NCI-H2227 treated with DMSO at 0.1 percent for 48 hours (cell line): ENCODE results near the gene CARD16.
"Not testable (repeated sequence)": the region's sequence is repeated elsewhere in the genome, so short reads cannot be mapped to it uniquely, and the experiment has no call there.

Source experiments
- DNase-seq: peaks from one replicate; lab custom pipeline; 2025; lab: John Stamatoyannopoulos, UW

The CARD16 gene

DNA sequence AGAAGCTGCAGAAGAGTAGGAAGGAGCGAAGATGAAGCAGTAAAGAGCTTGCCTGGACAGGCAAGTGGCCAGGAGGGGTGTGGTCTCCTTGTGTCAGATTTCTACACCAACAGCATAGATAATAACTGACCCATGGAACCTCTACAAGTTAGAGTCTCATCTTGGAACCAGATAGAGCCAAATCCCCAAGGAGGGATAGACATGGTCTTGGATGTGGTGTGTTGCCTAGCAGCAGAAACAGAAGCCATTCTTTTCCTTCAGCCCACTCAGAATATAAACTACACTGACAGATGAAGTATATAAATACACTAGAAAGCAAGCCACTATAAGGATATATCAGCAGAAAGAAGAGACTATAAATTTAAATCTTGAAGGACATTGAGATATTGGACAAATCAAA lies 4.3 kb upstream of the CARD16 start:
- no peak for DNase-seq

DNA sequence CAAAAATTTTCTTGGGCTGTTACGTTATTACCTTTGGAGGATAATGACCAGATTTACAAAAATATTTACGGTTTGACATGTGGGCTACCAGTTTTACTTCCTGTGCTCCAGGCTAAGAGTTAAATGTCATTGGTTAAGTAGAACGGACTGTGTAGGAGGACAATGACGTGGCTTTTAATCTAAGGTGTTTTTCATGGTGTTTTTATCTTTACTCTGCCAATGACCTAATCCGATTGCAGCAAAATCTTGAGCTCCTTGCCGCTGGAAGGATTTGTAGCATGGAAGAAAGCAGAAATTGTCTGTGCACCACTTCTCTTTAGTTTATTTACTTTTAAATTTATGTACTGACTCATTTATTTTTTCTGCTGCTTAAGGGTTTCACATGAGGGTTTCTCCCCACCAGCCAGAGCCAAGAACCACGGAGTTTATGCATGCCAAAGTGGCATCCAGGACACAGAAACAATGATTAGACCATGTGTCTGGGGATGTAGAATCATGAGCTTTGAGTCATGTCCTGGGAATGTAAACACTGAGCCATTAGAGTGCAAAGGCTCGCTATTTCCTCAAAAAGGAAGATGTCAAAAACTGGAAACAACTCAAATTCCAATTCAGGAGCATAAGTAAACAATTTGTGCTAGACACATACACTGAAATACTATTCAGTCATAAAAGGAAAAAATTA lies 1.9 kb upstream of the CARD16 start:
- no peak for DNase-seq

DNA sequence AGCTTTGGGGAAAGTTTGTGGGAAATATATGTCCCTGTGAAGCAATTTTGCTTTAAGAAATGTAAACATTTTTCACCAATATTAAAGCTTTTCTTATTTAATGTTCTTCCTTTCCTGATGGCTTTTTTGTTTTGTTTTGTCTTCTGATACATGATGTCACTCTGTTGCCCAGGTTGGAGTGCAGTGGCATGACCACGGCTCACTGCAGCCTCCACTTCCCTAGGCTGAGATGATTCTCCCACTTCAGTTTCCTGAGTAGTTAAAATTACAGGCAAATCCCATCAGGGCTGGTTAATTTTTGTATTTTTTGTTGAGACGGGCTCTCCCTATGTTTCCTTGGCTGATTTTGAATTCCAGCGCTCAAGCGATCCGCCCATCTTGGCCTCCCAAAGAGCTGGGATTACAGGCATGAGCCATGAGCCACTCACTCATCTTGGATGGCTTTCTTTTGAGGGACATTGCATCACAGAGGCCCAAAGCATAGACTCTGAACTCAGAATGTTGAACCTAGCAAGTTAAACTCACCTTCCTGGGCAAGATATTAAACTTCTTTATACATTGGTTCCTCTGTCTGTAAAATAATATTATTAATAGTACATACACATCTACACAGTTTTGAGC lies 651 bp upstream of the CARD16 start:
- no peak for DNase-seq

DNA sequence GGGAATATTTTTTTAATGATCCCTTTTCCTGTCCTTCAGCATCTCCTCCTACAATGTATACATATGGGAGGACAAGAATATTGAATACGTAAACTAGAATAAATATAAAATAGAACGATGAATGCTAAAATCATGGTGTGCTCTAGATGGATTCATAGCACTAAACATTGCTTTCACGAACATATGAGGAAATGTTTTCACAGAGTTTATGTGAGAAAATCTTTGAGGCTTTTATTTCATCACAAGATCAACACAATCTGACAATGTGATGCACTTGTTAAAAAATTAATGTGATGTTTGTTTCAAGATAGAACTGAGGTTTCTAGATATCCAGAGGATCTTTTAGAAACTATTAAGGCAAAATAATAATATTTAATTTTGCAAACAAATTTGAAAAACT lies 3.0 kb downstream of the CARD16 start:
- DNase-seq: no peak

DNA sequence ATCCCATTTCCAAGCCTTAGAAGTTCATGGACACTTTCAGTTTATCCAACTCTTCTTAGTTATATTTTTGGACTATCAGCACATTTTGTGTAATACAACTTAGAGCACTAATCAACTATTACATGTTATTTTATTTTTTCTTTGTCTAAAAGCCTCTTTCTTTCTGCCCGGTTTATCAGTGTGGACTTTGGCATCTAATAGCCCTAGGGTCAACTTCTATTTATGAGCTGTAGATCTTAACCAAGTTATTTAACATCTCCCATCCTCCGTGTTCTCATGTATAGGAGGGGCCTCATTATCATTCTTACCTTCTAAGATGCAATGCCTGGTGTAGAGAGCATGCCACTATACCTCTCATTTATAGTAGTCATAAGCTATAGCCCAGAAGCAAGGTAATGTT lies 4.4 kb downstream of the CARD16 start:
- DNase-seq: no peak

DNA sequence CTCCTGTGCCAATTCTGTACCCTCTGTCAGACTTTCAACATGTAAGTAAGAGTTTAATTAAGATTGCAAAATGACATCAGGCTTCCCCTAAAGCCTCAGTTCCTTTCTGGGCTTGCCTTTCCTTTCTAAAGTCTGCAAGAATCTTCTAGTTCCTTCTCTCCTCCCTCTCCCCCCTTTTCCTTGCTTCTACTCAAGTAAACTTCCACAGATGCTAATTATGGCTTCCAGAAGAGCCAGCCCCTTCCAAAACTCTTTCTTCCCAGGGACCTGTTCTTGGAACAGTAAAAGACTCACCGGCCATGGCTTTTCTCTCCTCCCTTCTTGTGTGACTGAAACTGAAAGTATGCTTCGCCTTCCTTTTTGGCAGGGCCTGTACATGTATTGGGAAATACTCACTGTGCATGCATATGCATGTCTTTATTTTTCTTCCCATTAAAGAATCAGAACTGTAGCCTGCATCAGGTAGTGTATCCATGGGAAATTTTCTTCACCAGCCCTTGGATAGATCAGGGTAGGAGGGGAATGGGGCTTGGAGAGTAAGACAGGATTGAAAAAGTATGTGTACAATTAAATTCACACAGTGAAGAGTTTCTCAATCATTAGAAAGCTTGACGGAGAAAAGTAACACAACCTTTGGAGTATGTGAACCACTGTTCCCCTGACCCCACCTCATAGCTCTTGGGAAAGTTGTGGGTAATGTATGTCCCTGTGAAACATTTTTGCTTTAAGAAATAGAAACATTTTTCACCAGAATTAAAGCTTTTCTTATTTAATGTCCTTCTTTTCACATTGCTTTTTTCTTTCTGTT lies 10.1 kb downstream of the CARD16 start, which contains the start of gene CASP1:
Gene CASP1 (minus strand): TSS at position 332 of the 808 bp plus-strand sequence. CDS start 31 bp downstream, at position 301.
- no peak for DNase-seq

DNA sequence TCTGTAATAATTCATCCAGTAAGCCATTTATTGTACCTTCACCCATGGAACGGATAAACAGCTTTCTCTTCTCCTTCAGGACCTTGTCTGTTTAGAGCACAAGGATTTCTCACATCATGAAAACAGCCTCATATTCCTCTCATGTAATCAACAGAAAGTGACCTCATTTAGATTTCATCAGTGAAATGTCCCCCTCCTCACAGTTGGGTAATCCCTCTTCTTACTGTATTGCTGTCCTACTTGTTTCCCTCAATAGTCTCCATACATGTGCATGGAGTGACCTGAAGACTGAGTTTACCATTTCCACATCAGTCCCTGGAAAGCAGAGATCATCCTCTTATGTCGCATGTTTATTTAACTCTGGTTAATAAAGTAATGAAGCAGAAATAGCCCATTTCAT lies 10.7 kb downstream of the CARD16 start:
- DNase-seq: not testable (repeated sequence)

DNA sequence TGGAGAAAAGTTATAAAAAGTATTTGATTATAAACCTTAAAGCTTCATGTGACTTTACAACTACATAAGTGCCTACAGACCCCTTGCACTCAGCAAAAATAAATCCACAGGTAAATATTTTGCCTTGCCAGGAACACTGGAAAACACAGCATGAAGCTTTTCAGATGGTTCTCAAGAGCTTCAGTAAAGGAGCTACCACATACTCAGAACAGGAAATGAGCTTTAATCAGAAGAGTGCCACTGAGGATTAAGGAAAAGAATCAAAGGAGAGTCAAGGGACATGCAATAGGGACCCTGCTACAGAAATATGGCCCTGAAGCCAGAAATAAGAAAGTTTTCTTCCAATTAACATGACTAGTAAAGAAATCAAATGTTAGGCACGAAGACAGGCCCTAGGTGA lies 11.4 kb downstream of the CARD16 start:
- DNase-seq: no peak

DNA sequence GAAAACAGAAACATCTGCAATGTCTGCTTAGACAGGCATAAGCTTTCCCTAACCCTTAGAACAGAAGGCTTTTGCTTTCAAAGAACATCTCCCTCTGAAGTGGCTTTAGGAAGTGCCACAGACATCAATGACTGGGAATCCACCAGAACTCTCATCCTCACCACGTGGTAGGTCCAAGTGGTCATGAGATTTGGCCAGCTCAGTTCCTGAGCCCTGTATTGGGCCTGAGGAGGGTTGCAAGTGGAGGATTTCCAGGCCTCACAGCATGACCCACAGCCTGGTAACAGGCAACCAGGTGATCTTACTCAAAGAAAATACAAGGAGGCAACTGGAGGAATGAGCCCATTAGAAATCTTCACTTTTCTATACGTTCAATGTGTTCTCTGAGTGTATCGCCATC lies 11.8 kb downstream of the CARD16 start:
- no peak for DNase-seq

DNA sequence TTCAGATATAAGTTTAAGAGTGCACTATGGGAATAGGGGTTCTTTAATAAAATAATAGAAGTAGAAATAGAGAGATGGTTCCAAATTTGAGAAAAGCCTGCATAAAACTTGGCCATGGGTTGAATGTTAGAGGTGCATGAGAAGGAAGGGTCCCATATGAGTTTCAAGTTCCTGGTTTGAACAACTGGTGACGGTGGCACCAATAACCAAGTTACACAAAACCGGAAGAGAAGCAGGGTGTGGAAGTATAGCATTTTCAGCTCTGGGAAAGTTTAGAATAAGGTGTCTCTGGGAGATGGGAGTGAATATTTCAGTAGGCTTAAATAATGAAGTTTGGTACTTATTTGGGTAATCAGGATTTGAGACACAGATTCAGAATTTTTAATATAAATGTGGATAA lies 12.6 kb downstream of the CARD16 start:
- DNase-seq: no peak

DNA sequence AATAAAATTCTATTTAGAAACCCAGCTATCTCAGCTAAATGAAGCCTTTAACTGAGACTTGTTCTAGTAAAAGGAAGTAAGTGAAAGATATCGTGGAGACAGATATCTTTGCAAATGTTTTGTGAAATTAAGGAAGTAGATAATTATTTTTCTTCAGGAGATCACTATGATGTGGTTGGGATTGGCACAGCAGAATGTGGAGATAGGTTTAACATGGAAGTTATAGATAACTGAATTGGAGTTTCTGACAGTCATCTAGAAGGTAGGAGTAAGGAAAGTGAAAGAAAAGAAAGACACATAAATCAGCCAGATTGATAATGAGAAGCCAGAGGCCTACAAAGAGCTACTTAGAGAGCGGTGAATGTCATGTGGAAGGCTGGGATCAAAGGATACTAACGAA lies 17.5 kb downstream of the CARD16 start:
- no peak for DNase-seq

DNA sequence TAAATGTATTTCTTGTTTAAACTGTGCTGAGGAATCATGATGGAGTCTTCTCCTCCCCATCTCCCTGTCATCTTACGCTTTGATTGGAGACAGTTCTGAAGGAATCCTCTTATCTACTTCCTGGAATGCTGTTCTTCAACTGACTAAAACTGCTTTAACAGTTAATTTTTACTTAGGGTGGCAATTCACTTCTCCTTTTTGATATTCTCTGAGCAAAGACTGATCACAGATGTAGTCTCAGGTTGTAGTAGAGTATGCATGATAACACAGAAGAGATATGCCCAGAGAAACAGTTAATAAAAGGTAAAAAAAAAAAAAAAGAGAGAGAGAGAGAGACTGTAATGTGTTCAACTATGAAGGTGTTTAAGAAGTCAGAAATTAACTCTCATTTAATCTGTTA lies 20.7 kb downstream of the CARD16 start:
- no peak for DNase-seq

DNA sequence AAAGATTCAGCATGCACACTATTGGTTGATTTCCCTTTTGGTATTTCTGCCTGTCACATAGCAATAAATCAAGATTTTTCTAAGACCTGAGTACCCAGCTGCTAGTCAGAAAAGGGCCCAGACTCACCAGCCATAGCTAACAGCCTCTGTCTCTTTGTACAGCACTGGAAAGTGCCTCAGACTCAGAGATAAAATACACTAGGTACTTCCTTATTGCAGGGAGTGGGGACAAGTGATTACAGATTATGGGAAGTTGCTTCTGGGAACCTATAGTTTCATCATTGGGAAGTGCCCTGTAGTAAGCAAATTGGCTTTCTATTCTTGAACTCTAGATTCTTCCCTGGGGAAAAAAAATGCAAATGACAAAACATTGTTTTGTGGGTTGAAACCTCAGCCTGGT lies 22.1 kb downstream of the CARD16 start, which contains the start of gene CASP5:
Gene CASP5 (minus strand): TSS at position 166 of the 400 bp plus-strand sequence. CDS start 32 bp downstream, at position 134.
- no peak for DNase-seq

DNA sequence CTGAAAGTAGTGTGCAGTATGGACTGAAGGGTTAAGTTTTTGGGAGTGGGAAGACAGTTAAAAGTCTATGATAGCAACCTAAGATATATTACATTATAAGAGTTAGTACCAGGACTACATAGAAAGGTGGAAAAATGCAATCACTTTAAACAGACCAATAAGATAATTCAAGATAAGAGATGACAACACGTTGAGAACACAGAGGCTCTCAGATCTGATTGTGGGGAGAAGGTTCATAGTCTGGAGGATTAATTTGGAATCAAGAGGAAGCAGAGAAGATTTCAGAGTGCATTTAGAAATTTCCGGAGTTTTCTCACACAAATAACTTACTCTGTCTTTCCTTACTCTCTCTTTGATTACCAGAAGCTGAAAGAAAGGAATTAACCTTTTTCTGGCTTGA lies 22.6 kb downstream of the CARD16 start:
- DNase-seq: no peak

DNA sequence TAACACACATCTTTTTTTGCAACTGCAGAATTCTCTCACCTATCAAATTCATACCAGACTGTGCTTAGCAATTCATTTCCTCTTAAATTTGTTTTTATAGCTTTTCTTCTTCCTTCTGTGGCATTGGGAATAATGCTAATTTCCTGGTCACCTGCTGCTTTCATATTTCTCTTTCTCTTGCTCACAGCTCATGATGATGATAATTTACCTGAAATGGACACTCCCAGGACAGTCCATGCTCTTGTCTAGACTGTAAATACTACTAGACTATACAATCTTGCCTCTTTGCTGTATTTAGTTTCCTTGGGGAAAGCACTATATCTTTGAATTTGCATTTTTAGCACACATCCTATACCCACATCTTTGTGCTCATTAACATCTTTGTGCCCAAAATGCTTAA lies 37.7 kb downstream of the CARD16 start:
- no peak for DNase-seq

DNA sequence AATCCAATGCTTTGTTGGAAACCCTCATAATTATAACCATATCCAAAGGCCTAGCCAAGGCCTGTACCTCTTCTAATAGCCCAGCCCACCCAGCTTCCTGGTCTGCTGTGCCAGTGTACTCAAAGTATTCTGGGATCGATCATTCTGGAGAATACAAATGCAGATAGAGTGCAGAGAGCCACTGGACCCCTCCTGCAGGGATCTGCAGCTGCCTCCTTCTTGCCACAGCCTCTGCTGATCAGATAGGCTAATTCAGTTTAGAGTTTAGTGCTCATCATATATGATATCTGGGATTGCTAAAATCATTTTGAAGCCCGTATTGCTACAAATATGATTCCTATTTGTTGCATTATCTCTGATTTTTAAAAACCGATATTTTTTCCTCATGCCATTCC lies 39.7 kb downstream of the CARD16 start:
- no peak for DNase-seq

DNA sequence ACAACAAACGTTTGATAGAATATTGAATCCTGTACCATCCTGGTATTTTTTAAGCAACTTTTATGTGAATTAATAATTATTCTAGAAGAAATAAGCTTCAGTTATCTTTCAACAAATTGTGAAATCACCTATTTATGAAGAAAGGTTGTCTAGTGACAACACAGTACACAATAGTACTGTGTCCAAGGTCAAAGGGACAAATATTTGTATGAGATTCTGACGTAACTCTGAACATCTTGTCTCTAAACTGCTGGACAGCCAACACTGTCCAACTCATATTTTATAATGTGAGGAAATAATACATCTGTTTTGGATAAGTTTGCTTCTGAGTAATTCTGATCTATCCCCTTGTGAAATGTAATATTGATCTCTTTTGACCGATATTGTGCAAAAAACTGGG lies 41.1 kb downstream of the CARD16 start:
- DNase-seq: no peak

DNA sequence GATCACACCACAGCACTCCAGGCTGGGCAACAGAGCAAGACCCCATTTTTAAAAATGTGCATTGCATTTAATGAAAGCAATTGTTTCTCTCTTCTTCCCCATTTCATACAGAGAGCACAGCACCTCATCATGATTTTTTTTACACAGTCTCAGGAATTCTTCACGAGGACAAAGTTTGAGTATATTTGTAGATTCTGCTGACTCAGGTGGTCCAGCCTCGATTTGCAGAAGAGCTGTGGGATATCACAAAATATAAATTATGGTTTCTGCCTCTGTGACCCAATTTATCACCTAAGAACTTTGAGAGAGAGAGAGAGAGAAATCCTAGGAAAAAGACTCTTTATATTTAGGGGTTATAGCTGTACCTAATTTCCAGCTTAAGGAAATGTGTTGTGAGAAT lies 42.0 kb downstream of the CARD16 start:
- no peak for DNase-seq

DNA sequence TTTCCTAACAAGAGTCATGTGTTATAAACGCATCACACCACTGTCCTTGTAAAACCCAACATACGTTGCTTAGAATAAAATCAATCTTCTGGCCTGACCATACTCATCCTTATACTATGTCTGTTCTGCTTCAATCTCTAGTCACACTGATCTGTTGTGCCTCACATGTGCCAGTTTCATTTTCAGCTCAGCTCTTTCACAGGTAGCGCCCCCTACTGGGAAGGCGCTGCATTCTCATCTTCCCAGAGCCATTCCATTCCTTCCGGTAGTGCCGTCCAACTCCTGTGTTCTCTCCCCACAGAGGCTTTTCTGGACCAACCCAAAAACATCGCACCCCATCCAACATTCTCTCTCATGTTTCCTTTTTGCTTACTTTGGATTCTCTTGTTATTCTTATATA lies 44.3 kb downstream of the CARD16 start:
- no peak for DNase-seq

DNA sequence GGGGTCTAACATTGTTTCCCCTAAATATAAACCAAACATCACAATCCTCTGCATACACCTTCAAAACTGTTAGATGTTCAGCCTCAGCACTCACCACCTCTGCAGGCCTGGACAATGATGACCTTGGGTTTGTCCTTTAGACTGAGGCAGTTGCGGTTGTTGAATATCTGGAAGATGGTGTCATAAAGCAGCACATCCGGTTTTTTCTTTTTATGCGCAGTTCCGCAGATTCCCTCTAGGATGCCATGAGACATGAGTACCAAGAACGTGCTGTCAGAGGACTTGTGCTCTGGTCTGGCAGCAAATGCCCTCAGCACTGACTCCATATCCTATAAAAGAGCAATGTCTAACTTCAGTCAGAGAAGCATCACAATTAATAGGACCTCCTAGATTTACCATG lies 45.0 kb downstream of the CARD16 start:
- DNase-seq: no peak

DNA sequence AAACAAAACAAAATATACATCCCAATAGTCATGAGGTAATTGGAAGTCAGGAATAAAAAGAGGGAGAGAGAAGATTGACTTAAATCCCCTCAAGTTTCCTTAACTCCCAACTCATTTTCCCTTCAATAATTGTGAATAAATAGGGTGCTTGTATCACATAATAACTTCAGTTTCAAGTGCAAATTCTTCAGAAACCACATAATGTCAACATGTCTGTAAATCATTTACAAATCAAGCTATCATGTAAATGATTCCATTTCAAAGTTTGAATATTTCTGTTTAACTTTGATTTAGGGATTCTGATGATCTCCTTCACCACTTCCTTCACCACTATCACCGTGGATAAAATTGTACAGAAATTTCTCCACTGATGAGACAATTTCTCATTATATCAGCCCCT lies 45.4 kb downstream of the CARD16 start:
- DNase-seq: no peak

DNA sequence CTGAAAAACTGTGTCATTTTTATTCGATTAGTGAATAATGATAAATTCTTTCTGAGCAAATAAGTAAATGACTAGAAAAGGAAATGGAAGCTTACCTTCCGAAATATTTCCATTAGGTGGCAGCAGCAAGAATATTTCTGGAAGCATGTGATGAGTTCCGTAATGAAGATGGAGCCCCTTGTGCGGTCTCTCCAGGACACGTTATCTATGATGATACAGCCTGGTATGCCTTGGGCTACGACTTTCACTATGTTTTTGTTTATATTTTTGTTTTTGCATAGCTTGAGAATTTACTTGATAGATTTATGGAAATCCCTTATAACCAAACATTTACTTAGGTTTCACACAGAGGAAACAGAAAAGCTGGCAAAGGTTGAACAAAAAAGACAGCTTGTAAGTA lies 47.8 kb downstream of the CARD16 start:
- DNase-seq: no peak

DNA sequence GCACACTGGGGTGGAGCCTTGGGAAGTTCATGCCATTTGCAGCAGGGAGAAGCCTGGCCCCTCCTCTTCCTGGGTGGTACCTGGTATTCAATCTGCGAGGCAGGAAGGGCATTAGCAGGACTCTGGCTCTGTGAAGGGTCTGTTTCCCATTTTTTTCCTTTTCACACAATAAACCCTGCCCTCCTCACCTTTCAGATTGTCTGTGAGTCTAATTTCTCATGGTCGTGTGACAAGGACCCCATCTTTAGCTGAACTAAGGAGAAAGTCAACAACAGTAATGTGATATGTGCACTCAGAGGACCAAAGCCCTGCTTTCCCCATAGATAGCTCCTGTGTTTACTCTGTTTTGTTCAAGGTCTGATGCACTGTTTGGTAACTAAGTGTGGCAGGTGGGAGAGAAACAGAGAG lies 50.1 kb downstream of the CARD16 start:
- no peak for DNase-seq
